ENCODE measurements around the gene SPATA24.

DNA sequence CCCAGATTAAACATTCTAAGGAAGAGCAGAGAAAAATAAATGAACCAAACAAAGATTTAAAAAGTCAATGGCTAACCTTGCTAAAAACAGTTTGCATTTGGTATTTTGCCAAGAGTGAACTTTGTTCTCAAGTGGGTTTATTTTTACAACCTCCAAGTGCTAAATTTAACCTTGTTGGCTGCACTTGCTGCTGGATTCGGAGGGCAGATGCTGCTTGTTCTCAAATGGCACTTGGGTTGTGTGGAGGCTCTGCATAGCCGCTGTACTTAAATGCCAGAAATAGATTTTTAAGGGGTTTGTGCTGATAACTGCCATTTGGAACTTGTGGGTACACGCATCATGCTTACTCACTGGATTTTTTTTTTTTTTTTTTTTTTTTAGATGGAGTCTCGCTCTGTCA is 13.3 kb upstream of the SPATA24 start:
- TF ChIP-seq, protein P1, sequence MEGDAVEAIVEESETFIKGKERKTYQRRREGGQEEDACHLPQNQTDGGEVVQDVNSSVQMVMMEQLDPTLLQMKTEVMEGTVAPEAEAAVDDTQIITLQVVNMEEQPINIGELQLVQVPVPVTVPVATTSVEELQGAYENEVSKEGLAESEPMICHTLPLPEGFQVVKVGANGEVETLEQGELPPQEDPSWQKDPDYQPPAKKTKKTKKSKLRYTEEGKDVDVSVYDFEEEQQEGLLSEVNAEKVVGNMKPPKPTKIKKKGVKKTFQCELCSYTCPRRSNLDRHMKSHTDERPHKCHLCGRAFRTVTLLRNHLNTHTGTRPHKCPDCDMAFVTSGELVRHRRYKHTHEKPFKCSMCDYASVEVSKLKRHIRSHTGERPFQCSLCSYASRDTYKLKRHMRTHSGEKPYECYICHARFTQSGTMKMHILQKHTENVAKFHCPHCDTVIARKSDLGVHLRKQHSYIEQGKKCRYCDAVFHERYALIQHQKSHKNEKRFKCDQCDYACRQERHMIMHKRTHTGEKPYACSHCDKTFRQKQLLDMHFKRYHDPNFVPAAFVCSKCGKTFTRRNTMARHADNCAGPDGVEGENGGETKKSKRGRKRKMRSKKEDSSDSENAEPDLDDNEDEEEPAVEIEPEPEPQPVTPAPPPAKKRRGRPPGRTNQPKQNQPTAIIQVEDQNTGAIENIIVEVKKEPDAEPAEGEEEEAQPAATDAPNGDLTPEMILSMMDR (IDR thresholded peaks at IDR 0.05; ENCODE audit: insufficient read depth, low read length, poor library complexity, severe bottlenecking): no peak
- no peak for TF ChIP-seq EZH2phosphoT487 (conservative IDR thresholded peaks at IDR 0.05; ENCODE audit: low read length)
